ENCODE data around the gene EIF3B. TPM values are rescaled to one million over a fixed set of nuclear protein-coding genes. Genes with fewer than 3 reads are reported as not detected.

Gene EIF3B
- total and polyA plus RNA-seq, 4 donors: 27.4 to 98.8 (median 60.8) TPM

- H3K9me3 ChIP-seq (ENCODE audit: control insufficient read depth in 4 of 4, low read length in 3 of 4): no peaks in the 10 kb centered on the region
- H3K36me3 ChIP-seq (ENCODE audit: control insufficient read depth in 4 of 4, insufficient read depth in 3 of 4, low read depth in 1 of 4, low read length in 3 of 4): peaks cover 22 to 56% (median 32%) of the 10 kb centered on the region in 4 donors
- DNase-seq (ENCODE audit: low spot score): no peak
- TF ChIP-seq NR2F2 (IDR thresholded peaks at IDR 0.05): no peak
- no peak overlapping the region for H3K4me3 ChIP-seq (ENCODE audit: low read depth in 1 of 3, low read length in 3 of 3)
- H3K9ac ChIP-seq (ENCODE audit: low read depth in 1 of 2, low read length in 2 of 2): no peak overlapping the region
- no peak overlapping the region for H3K27ac ChIP-seq (ENCODE audit: low read depth in 1 of 2, low read length in 2 of 2)
- H3K27me3 ChIP-seq (ENCODE audit: control insufficient read depth in 4 of 4, insufficient read depth in 4 of 4, low read length in 3 of 4): no peaks in the 10 kb centered on the region
- 71% methylated on average over 5 of the region's 5 CpGs for WGBS
- H3K4me1 ChIP-seq (ENCODE audit: control insufficient read depth in 4 of 4, insufficient read depth in 4 of 4, low read length in 3 of 4): peaks cover 0 to 12% (median 4%) of the 10 kb centered on the region in 4 donors
These were observed 26.6 kb downstream of the EIF3B start for GRCh38 chr7:2381227-2381626.

DNA sequence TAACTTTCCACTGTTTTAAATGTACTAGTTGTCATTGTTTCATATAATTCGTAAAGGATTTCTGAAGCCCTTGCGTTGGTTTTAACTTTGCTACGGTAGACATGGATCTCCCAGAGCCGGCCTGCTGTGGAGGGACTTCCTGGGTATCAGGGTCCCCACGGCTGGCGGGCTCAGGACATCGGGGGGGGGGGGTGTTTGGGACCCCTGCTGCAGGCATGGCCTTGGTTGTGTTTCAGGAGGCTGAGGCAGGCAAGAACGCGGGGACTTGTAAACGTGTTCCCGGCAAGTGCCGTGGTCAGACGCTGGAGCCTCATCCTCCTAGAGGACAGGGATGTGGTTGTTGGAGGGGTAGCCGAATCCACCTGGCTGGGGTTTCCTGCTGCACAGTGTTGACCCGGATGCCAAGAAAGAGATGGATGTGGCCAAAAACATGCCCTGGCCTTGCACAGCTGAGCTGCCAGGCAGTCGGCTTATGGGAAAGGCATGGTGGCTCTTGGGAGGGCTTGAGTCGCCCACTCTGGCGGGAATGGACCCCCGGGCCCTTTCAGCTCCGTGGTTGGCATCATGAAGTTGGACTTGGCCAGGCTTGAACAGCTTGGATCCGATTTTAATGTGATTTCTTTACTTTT lies 27.4 kb downstream of the EIF3B start:
- H3K9ac ChIP-seq (ENCODE audit: low read depth in 1 of 2, low read length in 2 of 2): no peak overlapping the region
- peaks cover 16 to 49% (median 28%) of the 10 kb centered on the region in 4 donors for H3K36me3 ChIP-seq (ENCODE audit: control insufficient read depth in 4 of 4, insufficient read depth in 3 of 4, low read depth in 1 of 4, low read length in 3 of 4)
- H3K27ac ChIP-seq (ENCODE audit: low read depth in 1 of 2, low read length in 2 of 2): no peak overlapping the region
- H3K4me1 ChIP-seq (ENCODE audit: control insufficient read depth in 4 of 4, insufficient read depth in 4 of 4, low read length in 3 of 4): peaks cover 0 to 4% (median under 1%) of the 10 kb centered on the region in 4 donors
- H3K4me3 ChIP-seq (ENCODE audit: low read depth in 1 of 3, low read length in 3 of 3): no peak overlapping the region
- H3K27me3 ChIP-seq (ENCODE audit: control insufficient read depth in 4 of 4, insufficient read depth in 4 of 4, low read length in 3 of 4): no peaks in the 10 kb centered on the region
- 95% methylated on average over 21 of the region's 21 CpGs for WGBS
- TF ChIP-seq REST (IDR thresholded peaks at IDR 0.05): no peak
- no peak for TF ChIP-seq FOXA1 (IDR thresholded peaks at IDR 0.05)
- TF ChIP-seq, protein P1, sequence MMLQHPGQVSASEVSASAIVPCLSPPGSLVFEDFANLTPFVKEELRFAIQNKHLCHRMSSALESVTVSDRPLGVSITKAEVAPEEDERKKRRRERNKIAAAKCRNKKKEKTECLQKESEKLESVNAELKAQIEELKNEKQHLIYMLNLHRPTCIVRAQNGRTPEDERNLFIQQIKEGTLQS (IDR thresholded peaks at IDR 0.05): no peak
- no peak for TF ChIP-seq TAF1 (conservative IDR thresholded peaks at IDR 0.05)
- TF ChIP-seq CTCF (IDR thresholded peaks at IDR 0.05; ENCODE audit: low read depth, low read length, missing input control): no peak
- no peak for TF ChIP-seq HNF4A (conservative IDR thresholded peaks at IDR 0.05)
- no peak for TF ChIP-seq SP1 (IDR thresholded peaks at IDR 0.05)
- no peak for TF ChIP-seq RXRA (IDR thresholded peaks at IDR 0.05)
- TF ChIP-seq GABPA (IDR thresholded peaks at IDR 0.05 in 1 of 2, conservative IDR thresholded peaks at IDR 0.05 in 1 of 2): no peak
- TF ChIP-seq JUND (IDR thresholded peaks at IDR 0.05): no peak
- no peak for TF ChIP-seq NR2F2 (IDR thresholded peaks at IDR 0.05)
- no peak for TF ChIP-seq HNF4G (IDR thresholded peaks at IDR 0.05)
- H3K9me3 ChIP-seq (ENCODE audit: control insufficient read depth in 4 of 4, low read length in 3 of 4): no peaks in the 10 kb centered on the region
- DNase-seq (ENCODE audit: low spot score): no peak

Data from liver (tissue), 9 donors.